NCI-H446 treated with DMSO at 0.1 percent for 48 hours (cell line): ENCODE results near the gene HES4.
"Not testable (repeated sequence)": the region's sequence is repeated elsewhere in the genome, so short reads cannot be mapped to it uniquely, and the experiment has no call there.

Experiments
- DNase-seq: peaks from one replicate; lab custom pipeline; 2025; lab: John Stamatoyannopoulos, UW

The HES4 gene

DNA sequence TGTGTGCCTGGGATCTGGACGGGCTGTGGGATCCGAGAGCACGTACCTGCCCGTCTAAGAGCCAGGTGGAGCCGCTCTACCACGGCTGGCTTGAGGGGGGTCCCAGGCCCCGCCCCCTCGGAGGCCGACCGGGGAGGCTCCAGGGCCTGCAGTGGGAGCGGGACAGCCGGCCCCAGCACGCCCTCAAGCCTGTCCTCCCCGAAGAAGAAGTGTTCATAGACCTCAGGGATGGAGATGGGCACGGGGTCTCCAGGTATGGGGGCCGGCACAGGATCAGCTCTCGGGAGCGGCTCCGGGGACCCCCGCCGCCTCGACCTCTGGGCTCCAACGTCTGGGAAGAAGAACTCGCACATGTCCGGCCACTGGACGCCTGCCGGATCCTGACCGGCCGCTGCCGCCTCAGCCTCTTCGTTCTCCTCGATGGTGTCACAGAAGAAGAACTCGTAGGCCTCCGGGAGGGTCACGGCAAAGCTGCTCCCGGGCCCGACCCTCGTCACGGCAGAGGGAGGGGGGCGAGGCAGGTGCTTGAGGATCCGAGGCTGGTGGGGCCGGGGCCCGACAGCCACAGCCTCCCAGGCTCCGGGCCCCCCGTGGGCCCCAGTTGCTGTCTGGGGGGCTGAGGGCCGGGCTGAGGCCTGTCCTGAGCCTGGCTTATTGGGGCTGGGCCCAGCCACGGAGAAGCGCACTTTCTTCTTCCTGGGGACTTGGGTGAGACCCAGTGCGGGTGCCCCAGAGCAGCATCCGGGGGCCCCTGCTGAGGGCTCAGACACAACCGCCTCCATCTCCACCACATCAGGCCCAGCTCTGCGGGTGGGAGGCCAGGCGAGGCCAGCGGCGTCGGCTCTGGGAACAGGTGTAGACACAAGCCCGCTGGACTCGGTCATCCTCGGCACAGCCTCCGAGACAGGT is 20.8 kb downstream of the HES4 start:
- DNase-seq = no peak

DNA sequence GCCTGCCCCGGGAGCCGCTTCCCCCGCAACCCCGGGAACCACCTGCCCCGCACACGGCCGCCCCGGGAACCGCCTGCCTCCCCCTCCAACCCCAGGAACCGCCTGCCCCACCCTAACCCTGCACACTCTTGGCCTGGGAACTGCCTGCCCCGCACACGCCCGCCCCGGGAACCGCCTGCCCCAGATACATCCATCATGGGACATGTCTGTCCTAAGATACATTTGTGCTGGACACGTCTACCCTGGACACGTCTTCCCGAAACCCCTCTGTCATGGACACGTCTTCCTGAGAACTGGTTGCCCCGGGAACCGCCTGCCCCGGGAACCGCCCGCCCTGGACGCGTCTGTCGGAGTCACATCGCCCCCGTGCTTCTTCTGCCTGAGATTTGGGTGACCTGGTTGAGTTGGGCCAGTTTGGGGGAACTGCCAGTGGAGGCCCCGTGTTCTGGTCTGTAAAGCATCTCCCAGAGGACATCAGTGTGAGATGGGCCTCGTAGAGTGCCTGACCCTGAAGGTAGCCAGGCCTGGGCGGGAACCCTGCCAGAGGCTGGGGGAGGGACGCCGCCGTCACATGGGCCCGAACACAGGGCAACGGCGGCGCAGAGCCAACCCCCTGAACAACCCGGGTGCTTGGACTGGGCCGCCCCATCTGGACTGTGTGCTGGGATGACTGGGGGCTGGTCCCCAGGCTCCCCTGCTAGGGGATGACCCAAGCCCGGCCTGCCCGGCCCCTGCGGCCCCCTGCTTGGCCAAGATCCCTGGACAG is 21.6 kb downstream of the HES4 start:
- DNase-seq = peak; percentile 23

DNA sequence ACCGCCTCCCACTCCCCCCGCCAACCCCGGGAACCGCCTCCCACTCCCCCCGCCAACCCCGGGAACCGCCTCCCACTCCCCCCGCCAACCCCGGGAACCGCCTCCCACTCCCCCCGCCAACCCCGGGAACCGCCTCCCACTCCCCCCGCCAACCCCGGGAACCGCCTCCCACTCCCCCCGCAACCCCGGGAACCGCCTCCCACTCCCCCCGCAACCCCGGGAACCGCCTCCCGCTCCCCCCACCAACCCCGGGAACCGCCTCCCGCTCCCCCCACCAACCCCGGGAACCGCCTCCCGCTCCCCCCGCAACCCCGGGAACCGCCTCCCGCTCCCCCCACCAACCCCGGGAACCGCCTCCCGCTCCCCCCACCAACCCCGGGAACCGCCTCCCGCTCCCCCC is 23.1 kb downstream of the HES4 start:
- DNase-seq = not testable (repeated sequence)

DNA sequence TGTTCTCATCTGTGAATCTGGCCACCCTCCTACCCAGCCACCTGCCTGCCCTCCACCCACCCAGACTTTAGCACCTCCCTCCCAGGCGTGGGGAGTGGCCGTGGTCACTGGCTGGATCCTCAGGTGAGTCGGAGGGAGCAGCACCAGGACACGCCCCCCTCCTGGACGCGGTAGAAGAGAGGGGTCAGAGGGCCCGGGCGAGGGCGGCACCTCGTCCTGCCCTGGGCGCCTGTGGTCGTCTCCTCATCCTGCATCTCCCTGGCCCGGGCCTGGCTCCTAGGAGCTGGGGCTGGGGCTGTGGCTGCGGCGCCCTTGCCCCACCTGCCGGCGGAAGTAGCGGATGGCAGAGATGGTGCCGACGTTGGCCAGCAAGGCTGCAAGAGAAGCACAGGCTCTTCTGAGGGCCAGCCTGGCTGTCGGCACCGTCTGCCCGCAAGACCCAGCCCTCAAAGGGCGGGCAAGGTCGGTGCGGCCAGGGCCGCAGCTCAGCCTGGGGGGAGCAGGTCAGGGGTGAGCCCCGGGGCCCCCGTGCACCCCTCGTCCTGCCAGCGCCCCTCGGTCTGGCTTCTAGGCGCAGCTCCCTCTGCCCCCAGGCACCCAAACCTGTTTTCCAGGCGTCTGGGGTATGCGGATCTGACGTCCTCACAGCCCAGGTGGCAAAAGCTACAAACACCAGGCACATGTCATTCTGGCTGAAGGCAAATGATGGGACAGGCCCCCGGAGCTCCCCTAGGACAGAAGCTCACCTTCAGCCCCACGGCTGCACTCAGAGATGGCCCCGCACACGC is 23.8 kb downstream of the HES4 start:
- peak; percentile 41 for DNase-seq

DNA sequence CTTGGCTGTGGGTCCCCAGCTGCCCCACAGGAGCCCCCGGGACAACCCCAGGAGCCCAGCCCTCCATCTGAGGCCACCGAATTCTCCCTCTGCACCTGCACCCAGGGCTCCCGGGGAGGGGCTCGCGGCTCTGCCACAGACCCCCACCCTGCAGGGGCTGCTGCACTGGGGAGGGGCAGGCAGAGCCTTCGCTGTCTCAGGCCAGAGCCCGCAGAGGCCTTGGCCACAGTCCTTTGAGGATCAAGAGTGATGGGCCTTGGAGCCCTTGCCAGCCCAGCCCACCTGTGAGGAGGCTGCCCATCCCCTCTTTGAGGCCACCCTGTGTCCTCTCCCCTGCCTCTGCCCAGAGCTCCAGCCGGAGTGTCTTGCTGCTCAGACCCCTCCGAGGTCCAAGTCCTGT is 24.5 kb downstream of the HES4 start:
- DNase-seq = no peak

DNA sequence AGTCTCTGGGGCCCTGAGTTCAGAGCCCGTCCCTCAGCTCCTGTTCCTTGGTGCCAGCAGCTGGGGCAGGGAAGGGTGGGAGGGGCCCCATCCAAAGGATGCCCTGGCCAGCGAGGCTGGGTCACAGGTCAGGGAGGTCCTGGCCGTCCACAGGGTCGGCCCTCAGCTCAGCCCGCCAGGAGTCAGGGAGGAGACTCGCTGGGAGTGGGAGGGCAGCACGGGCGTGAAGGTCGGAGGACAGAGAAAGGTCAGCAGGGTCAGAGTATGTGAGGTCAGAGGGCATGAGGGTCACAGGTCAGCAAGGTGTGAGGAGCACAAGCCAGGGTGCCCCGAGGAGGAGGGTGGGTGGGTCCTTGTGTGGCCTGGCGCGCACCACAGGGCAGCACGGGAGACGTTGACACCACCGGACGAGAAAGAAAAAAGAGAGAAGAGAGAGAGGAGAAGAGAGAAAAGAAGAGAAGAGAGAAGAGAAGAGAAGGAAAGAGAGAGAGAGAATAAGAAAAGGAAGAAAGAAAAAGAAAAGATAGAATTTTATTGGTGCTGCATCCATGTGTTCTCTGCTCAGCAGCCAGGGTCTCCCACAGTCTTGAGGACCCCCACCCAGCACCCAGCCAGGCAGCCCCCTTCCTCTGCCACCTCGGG is 25.1 kb downstream of the HES4 start:
- DNase-seq = no peak

DNA sequence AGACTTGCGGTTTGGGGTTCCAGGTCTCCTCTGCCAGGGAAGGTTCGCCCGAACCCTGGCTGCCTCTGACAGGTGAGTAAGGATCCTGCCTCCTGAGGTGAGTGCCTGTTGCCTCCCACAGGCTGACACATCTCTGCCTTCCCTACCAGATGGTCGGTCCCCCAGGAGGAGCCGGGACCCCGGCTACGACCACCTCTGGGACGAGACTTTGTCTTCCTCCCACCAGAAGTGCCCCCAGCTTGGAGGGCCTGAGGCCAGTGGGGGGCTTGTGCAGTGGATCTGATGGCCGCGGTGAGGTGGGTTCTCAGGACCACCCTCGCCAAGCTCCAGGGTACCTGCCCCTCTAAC is 25.6 kb downstream of the HES4 start:
- DNase-seq = no peak

DNA sequence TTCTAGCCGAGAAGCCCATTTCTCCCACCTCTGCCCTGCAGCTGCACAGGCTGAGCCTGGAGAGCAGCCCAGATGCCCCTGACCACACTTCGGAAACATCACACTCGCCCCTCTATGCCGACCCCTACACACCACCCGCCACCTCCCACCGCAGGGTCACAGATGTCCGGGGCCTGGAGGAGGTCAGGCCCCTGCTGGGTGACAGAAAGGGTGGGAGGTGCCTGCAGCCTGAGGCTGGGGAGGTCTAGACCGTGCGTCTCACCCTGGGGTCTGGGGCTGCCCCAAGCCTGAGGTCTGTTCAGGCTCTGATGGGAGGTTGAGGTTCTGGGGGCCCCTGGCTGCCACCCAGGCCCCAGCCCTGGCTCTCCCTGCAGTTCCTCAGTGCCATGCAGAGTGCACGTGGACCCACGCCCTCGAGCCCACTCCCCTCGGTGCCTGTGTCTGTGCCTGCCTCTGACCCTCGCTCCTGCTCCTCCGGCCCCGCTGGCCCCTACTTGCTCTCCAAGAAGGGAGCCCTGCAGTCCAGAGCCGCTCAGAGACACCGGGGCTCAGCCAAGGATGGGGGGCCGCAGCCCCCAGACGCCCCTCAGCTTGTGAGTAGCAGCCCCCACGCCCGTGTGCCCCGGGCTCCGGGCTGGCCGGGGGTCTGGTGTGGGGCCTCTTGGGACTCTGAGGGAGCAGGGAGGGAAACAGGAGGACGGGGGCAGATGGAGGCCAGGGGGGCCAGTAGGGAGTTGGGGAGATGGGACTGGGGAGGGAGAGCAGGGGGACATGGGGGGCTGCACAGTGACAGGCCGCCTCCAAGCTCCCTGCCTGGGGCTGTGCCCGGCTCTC is 26.2 kb downstream of the HES4 start:
- DNase-seq = no peak

DNA sequence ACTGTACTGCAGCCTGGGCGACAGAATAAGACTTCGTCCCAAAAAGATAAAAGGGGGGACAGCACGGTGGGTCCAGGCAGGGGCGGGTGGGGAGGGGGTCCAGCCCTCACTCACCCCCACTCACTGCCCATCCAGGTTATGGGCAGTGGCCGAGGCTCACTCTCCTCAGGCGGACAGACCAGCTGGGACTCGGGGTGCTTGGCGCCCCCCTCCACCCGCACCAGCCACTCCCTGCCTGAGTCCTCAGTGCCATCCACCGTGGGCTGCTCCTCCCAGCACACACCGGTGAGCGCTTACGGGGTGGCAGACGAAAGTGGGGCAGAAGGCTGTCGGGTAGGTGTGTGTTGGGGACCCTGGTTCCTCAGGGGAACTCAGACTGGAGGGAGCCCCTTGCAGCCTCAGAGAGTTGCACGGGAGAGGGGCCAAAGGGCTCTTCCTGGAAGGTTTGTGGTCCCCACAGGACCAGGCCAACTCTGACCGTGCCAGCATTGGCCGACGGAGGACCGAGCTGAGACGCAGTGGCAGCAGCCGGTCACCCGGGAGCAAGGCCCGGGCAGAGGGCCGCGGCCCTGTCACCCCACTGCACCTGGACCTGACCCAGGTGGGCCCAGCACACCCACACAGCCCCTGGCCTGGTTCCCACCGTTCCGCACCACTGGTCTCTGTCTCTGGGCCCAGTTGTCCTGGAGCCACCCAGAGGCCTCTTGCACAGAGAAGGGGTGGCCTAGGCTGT is 27.0 kb downstream of the HES4 start:
- no peak for DNase-seq

DNA sequence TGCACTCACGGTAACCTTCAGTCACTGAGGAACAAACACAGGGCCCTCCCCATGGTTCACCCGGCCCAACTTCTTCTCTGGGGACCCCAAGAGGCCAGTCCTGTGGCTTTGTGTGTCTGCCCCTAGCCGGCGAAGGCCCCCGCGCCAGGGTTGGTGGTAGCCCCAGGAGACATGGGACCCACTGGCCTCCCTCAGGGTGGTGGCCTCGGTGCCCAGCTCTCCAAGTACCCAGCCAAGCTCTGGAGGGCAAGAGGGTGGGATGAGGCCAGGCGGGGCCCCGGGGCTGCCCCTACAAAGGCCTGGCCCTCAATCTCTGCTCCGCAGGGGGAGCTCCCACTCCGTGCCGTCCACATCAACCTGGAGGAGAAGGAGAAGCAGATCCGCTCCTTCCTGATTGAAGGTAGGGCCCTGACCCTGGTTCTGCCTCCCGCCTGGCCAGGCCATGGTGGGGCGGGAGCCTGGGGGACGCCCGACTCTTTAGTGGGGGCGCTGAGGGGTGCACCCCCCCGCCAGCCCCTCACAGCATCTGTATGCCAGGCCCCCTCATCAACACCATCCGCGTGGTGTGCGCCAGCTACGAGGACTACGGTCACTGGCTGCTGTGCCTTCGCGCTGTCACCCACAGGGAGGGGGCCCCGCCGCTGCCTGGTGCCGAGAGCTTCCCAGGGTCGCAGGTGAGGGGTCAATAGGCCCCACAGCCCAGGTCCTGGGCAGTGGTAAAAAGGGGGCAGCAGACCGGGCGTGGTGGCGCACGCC is 28.0 kb downstream of the HES4 start:
- DNase-seq = no peak

DNA sequence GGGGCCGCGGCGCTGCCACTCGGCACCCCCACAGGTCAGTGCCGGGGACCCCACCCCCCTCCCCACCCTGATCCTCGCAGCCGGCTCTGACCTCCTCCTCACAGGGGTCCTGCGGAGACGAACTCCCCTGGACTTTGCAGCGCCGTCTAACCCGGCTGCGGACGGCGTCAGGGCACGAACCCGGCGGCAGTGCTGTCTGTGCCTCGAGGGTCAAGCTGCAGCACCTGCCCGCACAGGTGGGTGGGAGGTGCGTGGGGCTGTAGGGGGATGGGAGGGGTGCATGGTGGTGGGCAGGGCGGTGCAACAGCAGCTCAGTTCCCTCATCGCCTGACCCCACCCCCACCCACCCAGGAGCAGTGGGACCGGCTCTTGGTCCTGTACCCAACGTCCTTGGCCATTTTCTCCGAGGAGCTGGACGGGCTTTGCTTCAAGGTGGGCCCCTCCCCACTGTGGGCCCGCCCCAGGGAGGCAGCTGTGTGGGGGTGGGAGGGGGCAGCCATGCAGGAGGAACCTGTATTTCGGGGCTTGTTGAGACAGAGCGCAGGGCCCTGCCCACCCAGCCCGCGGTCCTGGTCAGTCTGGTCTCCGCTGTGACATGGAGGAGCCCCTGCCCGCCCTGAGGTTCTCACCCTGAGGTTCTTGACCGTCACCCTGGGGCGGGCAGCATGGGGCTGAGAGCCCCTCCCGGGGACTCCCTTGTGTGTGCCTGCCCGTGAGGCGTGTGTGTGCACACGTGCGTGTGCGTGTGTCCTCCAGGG is 28.7 kb downstream of the HES4 start:
- no peak for DNase-seq

DNA sequence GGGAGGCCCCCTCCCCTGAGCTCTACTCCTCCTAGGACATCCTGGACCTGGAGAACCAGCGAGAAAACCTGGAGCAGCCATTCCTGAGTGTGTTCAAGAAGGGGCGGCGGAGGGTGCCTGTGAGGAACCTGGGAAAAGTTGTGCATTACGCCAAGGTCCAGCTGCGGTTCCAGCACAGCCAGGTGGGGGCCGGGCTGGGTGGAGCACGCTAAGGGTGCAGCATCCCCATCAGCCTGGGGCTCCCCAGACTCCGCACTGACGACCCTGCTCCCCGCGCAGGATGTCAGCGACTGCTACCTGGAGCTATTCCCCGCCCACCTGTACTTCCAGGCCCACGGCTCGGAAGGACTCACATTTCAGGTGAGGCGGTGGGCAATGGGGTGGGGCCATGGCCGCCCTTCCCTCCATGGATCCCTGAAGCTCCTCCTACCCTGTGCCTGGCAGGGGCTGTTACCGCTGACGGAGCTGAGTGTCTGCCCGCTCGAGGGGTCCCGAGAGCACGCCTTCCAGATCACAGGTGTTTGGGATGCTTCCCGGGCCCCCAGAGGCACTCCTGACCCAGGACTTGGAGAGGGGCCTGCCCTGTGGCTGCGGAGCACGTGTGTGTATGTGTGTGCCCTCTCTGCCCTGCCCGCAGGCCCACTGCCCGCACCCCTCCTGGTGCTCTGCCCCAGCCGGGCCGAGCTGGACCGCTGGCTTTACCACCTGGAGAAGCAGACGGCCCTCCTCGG is 29.5 kb downstream of the HES4 start:
- no peak for DNase-seq

DNA sequence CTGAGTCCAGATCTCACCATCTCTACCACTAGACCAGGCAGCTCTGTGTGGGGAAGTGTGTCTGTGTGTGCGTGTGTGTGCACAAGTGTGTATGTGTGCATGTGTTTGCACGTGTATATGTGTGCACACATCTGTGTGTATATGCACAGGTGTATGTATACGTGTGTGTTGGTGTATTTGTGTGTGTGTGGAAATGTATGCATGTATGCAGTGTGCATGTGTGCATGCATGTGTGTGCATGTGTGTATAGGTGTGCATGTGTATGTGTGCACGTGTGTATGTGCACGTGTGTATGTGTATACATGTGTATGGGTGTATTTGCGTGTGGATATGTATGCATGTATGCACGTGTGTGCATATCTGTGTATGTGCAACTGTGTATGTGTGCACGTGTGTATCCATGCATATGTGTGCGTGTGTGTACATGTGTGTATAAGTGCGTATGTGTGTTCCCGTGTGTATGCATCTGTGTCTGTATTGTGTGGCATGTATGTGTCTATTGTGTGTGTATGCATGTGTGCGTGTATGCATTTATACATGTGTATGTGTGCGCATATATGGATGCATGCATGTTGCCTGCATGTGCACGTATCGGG is 30.5 kb downstream of the HES4 start:
- no peak for DNase-seq

DNA sequence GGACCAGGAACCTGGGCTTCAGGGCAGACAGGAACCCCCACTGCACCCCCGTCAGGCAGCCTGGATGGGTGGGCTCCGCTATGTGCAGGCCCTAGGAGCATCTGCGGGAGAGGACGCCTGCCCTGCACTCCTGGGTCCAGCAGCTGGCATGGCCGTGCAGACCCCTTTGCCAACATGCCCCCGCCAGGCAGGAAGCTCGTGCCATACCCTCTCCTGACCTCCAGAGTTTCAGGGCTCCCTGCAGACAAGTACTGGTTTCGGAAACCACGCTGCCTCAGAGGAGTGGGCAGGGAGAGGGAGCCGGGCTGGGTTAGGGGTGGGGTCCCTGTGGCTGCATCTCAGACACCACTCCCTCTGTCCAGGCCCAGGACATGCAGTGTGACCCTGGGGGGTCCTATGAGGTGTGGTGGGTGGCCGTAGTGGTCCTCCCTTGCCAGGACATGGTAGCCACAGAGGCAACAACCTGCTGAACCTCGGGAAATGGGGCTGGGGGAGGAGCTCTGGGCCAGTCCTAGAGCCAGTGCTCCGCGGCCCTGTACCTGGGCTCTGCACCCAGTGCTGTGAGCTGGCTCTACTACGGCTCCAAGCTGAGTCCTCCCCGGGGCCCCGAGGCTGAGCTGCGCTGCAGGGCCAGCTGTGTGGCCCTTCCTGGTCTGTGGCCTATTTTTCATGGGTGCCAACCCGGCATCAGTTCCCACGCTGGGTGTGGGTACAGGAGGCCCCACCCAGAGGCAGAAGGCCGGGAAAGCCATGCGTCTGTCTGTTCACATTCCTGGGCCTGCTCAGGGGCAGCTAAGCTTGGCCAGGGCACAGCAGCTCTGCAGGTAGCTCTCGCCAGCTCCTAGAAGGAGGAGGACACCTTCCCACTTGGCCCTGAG is 32.2 kb downstream of the HES4 start:
- DNase-seq = no peak

DNA sequence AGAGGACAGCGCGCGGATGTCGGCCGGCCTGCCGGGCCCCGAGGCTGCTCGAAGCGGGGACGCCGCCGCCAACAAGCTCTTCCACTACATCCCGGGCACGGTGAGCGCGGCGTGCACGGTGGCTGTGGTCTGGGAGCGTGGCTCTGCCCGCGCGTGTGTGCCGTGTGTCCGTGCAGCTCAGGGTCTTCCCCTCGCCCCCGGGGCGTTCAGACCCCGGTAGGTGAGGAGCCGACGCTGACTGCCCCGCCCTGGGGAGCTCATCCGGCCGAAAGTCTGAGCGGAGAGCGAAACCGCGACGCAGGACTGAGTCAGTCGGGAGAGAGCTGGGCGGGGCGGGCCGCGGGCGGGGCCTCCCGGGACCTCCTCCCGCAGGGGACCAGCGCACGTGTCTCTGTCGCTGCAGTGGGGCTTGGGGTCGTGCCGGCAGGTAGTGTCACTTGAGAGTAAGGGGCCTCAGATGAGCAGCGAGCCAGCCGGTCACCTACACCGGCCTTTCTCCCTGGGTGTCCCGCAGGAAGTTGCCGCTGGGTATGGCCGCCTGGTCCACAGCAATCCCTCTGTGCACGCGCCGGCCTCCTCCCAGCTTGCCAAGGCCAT is 33.1 kb downstream of the HES4 start:
- no peak for DNase-seq

DNA sequence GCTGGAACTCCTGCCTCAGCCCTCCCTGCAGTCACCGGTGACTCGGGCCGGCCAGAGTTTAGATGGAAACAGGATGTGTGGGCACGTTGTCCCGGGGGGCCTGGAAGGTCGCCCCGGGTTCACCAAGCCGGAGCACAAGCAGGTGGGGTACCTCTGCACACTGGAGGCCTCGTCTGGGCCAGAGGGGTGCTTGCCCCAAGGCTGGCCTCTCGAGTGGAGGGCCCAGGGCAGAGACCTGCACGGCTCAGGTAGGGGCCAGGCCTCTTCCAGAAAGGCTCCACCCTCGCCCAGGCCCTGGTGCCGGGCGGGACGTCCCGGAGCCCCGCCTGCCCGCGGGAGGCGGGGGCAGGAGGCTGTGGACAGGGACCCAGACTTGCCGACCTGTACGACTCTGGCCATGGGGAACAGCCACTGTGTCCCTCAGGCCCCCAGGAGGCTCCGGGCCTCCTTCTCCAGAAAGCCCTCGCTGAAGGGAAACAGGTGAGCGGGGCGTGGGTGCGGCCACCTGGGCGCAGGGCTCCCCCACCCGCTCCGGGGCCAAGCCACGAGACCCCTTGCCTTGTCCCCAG is 33.7 kb downstream of the HES4 start, which contains the start of gene PLEKHN1:
PLEKHN1 (plus strand) TSS at position 348 of the 569 bp plus-strand sequence; CDS start at position 398, 50 bp downstream.
- no peak for DNase-seq
